Measurements from ENCODE around the gene NANOS3.
A peak's percentile ranks its signal among the peaks of the same experiment; 100 is the strongest.
"Not testable (repeated sequence)": the region's sequence is repeated elsewhere in the genome, so short reads cannot be mapped to it uniquely, and the experiment has no call there.

NANOS3 gene

DNA sequence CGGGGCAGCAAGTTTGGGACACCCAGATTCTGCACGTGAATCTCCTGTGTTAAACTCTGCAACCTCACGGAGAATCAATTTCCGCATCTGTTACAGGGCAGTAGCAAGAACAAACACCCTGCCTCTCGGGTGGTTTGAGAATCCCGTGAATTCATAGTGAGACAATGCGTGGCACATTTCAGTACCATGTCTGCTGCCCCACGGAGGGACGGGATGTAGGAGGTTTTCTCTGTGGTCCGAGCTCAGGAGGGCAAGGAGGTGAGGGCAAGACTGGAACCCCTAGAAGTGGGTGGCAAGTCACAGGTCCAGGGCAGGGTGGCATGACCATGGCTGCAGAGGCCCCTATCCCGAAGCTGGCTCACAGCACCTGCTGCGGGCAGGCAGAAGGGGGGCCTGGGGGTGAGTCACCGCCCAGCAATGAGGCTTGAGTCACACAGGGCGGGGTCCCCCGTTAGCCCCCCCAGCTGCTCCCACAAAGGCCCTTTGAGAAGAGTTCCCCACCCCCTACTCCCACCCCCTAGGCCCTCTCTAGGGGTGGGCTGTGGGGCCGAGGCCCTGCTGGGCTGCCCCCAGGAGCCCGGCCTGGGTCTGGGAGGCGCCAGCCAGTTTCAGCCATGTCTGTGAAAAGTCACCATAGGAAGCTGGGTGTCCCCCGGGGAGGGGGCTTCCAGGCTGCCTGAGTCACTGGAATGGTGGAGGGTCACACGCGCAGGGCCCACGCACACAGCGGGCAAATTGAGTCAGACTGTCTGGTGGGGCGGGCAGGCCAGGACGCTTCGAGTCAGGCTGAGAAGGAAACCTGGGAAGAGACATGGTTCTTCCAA is 25.8 kb upstream of the NANOS3 start:
- no peaks in the 10 kb centered on the region for H3K9me3 Mint-ChIP-seq (ENCODE audit: low read depth)
- no peaks in the 10 kb centered on the region for H3K36me3 Mint-ChIP-seq
- H3K27ac Mint-ChIP-seq: peak overlapping the region; percentile 82
- H3K4me3 Mint-ChIP-seq: peak overlapping the region; percentile 77
- H3K4me1 Mint-ChIP-seq (ENCODE audit: low read depth): peaks cover 37% of the 10 kb centered on the region
- H3K27me3 Mint-ChIP-seq: no peaks in the 10 kb centered on the region

- H3K27me3 Mint-ChIP-seq; H3K4me3 Mint-ChIP-seq; H3K9me3 Mint-ChIP-seq (ENCODE audit: low read depth); H3K36me3 Mint-ChIP-seq: not testable (repeated sequence)
- Mint-ChIP-seq H3K27ac (peak overlapping the region; percentile 68), H3K4me1 (ENCODE audit: low read depth) (peaks cover 31% of the 10 kb centered on the region)
Observed at GRCh38 chr19:13851734-13852114, 25.2 kb upstream of the NANOS3 start.

DNA sequence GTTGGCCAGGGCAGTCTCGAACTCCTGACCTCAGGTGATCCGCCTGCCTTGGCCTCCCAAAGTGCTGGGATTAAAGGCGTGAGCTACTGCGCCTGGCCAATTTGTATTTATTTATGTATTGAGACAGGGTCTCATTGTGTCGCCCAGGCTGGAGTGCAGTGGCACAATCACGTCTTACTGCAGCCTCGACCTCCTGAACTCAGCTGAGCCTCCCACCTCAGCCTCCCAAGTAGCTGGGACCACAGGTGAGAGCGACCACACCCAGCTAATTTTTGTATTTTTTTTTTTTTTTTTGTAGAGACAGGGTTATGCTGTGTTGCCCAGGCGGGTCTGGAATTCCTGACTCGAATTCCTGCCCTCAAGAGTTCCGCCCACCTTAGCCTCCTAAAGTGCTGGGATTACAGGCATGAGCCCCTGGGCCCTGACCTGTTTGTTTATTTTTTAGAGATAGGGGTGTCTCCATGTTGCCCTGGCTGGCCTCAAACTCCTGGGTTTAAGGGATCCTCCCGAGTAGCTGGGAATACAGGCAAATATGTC is 24.7 kb upstream of the NANOS3 start:
- not testable (repeated sequence) for H3K4me3 Mint-ChIP-seq; H3K9me3 Mint-ChIP-seq (ENCODE audit: low read depth); H3K36me3 Mint-ChIP-seq; H3K27ac Mint-ChIP-seq; H3K27me3 Mint-ChIP-seq
- peaks cover 29% of the 10 kb centered on the region for H3K4me1 Mint-ChIP-seq (ENCODE audit: low read depth)

DNA sequence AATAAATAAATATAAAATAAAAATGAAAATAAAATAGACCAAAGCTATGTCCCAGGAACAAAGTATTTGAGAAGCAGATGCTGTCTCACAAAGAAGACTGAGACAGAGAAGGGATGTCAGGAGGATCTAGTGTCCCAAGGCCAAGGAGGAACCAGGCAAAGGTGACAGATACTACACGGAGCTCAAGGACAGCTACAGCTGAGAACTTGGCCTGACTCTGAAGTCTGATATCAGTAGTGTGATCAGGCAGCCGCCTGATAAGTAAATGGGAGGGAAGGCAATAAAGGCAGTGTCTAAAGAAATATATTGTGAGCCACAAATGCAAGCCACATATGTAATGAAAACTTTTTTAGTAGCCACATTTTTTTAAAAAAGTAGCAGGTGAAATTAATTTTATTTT is 20.4 kb upstream of the NANOS3 start:
- H3K9me3 Mint-ChIP-seq (ENCODE audit: low read depth): no peaks in the 10 kb centered on the region
- H3K4me1 Mint-ChIP-seq (ENCODE audit: low read depth): peaks cover 18% of the 10 kb centered on the region
- no peak overlapping the region for H3K27ac Mint-ChIP-seq
- no peak overlapping the region for H3K4me3 Mint-ChIP-seq
- no peaks in the 10 kb centered on the region for H3K27me3 Mint-ChIP-seq
- H3K36me3 Mint-ChIP-seq: no peaks in the 10 kb centered on the region

GRCh38 chr19:13859361-13859880 is 17.5 kb upstream of the NANOS3 start:
- H3K4me1 Mint-ChIP-seq (ENCODE audit: low read depth): peaks cover 35% of the 10 kb centered on the region
- no peaks in the 10 kb centered on the region for H3K9me3 Mint-ChIP-seq (ENCODE audit: low read depth)
- H3K27me3 Mint-ChIP-seq: peaks cover 5% of the 10 kb centered on the region
- no peak overlapping the region for H3K4me3 Mint-ChIP-seq
- peak overlapping the region; percentile 55 for H3K27ac Mint-ChIP-seq
- peaks cover under 1% of the 10 kb centered on the region for H3K36me3 Mint-ChIP-seq

DNA sequence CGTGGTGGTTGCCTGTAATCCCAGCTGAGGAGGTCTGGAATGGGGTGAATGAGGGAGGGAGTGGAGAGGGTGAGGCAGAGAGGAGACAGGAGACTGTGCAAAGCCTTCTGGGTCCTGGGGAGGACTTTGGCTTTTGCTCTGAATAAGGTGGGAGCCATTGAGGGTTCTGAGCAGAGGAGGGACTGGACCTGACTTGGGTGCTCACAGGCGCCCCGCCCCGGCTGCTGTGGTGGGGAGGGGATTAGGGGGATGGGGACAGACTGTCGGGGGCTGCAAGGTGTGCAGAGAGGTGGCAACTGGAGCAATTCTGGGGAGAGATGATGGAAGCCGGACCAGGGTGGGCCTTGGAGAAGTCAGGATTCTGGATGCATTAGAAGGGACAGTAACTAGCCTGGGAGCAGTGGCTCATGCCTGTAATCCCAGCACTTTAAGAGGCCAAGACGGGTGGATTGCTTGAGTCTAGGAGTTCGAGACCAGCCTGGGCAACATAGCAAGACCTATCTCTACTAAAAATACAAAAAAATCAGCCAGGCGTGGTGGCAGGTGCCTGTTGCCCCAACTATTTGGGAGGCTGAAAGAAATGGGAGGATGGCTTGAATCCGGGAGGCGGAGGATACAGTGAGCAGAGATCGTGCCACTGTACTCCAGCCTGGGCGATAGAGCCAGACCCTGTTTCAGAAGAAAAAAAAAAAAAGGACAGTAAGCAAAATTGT is 16.1 kb upstream of the NANOS3 start:
- peaks cover 6% of the 10 kb centered on the region for H3K27me3 Mint-ChIP-seq
- H3K27ac Mint-ChIP-seq: peak overlapping the region; percentile 86
- H3K9me3 Mint-ChIP-seq (ENCODE audit: low read depth): no peaks in the 10 kb centered on the region
- H3K36me3 Mint-ChIP-seq: peaks cover 2% of the 10 kb centered on the region
- H3K4me3 Mint-ChIP-seq: peak overlapping the region; percentile 92
- peaks cover 38% of the 10 kb centered on the region for H3K4me1 Mint-ChIP-seq (ENCODE audit: low read depth)

DNA sequence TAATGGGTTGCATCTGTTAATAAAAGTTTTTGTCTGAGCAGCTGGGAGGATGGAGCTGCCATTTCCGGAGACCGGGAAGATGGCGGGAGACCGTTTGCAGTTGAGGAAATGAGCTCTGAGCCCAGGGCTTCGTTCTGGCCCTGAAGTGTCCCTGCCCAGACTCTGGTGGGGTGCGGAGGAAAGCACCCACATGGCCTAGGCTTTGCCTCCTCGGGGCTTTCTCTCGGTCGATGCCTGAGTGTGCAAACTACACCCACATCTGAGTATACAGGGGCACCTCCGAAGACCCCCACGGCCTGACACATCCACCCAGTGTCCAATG is 15.6 kb upstream of the NANOS3 start:
- peak overlapping the region; percentile 92 for H3K4me3 Mint-ChIP-seq
- peaks cover 41% of the 10 kb centered on the region for H3K4me1 Mint-ChIP-seq (ENCODE audit: low read depth)
- peaks cover 2% of the 10 kb centered on the region for H3K36me3 Mint-ChIP-seq
- H3K27me3 Mint-ChIP-seq: peaks cover 8% of the 10 kb centered on the region
- peak overlapping the region; percentile 86 for H3K27ac Mint-ChIP-seq
- H3K9me3 Mint-ChIP-seq (ENCODE audit: low read depth): no peaks in the 10 kb centered on the region

DNA sequence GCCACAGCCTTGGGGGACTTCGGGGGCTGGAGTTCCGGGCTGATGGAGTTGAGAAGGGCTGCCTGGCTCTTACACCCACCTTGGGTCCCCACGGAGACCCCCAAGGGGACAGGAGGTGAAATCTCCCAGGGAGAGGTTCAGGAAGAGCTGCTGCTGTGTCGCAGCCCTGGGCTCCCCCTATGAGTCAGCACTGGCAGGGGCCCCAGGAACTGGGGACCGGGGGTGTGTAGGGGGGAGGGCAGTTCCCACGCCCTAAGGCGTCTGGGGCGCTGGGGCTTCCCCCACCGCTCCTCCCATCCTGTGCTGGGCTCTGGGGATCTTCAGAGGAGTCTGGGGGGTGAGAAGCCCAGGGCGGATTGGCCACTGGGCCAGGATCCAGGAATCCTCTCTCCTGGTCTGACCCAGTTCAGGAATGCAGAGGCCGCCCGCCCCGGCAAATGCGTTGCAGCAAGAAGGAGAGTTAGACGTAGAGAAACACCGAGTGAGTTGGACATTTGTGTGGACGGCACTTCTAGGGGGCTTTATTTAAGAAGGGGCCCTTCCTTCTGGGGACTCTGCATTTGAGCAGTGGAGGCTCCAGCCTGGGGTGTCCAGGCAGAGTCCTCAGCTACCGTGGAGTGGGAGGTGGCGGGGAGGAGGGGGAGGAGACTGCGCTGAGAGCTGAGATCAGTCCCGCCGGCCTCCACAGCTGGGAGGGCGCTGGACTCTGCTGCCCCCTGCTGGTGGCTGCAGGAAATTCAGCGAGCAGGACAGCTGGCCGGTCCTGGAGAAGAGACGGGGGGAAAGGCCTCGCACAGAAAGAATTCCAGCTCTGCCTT is 15.0 kb upstream of the NANOS3 start:
- peak overlapping the region; percentile 86 for H3K27ac Mint-ChIP-seq
- H3K4me3 Mint-ChIP-seq: peak overlapping the region; percentile 92
- peaks cover 2% of the 10 kb centered on the region for H3K36me3 Mint-ChIP-seq
- H3K9me3 Mint-ChIP-seq (ENCODE audit: low read depth): no peaks in the 10 kb centered on the region
- H3K27me3 Mint-ChIP-seq: peaks cover 12% of the 10 kb centered on the region
- H3K4me1 Mint-ChIP-seq (ENCODE audit: low read depth): peaks cover 45% of the 10 kb centered on the region

- Mint-ChIP-seq H3K9me3 (ENCODE audit: low read depth) (no peaks in the 10 kb centered on the region), H3K36me3 (peaks cover 2% of the 10 kb centered on the region), H3K27me3 (peaks cover 15% of the 10 kb centered on the region), H3K4me3 (peak overlapping the region; percentile 90), H3K4me1 (ENCODE audit: low read depth) (peaks cover 49% of the 10 kb centered on the region), H3K27ac (peak overlapping the region; percentile 82)
Observed at GRCh38 chr19:13864046-13864666, 12.8 kb upstream of the NANOS3 start.

DNA sequence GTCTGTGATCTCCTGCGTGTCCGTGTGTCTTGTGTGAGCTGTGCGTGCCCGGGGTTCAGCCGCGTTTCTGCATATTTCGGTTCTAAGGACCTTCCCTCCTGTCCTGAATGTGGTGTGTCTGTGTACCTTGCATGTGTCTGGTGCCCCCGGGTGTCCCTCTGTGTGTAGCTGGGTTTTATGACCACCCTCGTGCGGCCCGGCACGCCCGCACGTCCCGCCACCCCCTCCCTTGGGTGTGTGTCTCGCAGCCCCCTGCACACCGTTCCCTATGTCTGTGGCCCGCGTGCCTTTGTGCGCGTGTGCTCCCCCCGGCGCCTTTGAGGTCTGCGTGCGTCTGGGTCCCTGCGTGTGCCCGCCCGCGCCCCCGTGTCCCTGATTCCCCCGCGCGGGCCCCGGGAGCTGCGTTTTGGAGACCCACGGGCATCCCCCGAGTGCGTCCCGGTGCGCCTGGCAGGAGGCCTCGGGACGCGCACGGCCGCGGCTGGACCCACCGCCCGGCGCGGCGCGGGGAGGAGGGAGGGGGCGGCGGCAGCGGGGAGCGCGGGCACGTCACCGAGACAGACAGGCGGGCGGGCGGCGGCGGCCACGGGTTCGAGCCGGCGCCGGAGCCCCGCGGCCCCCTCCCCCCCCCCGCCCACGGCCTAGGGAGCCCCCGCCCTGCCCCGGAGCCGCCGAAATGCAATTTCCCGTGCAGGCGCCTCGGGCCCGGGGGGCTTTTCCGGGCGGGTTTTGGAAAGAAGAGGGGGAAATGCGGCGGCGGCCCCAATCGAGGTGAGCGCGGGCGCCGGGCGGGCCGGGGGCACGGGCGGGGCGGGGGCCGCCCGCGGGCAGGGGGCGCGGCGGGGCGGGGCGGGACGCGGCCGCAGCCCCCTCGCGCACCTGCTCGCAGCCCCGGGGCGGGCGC is 12.0 kb upstream of the NANOS3 start:
- peaks cover 46% of the 10 kb centered on the region for H3K4me1 Mint-ChIP-seq (ENCODE audit: low read depth)

DNA sequence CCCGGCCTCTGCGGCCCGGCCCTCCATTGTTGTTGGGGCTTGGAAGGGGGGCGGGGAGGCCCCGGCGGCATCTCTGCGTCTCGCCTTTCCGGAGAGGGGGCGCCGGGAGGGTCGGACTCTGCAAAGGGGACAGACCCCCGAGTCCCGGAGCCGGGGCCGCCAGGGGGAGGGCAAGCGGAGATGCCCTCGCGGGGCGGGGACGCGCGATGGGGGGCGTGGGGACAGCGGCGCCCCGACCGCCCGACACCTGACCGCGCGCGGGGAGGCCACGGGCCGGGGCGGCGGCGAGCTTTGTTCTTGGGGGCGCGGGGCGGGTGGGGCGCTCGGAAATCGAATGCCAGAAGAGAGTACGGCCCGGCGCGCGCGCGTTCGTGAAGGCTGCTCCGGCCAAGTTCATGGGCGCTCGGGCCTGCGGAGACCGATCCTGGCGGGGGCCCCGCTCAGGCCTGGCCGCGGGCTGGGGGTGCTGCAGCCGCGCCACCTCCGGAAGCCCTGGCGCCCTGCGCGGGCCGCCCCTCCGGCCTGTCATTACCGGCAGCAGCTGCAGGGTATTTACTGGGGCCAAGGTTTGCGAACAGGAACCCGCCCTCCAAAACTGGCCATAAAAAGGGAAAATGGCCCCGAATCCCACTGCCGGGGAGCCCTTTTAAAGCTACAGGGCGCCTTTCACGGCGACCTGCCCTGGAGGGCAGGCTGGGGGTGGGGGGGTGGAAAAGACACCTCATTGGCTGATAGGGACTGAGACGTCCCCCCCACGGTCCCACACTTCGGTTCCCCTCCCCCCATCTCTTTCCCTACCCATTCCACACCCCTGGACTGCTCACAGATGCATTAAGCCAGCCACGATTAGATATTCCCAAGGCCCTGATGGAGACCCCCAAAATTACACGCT is 11.1 kb upstream of the NANOS3 start:
- peaks cover 2% of the 10 kb centered on the region for H3K36me3 Mint-ChIP-seq
- peaks cover 42% of the 10 kb centered on the region for H3K4me1 Mint-ChIP-seq (ENCODE audit: low read depth)
- peak overlapping the region; percentile 88 for H3K4me3 Mint-ChIP-seq
- no peaks in the 10 kb centered on the region for H3K9me3 Mint-ChIP-seq (ENCODE audit: low read depth)
- peaks cover 15% of the 10 kb centered on the region for H3K27me3 Mint-ChIP-seq
- H3K27ac Mint-ChIP-seq: peak overlapping the region; percentile 54

More for the DNA sequence above, 12.0 kb upstream of the NANOS3 start:
- Mint-ChIP-seq H3K9me3 (ENCODE audit: low read depth) (no peaks in the 10 kb centered on the region), H3K27me3 (peaks cover 15% of the 10 kb centered on the region), H3K4me3 (peak overlapping the region; percentile 90), H3K36me3 (peaks cover 2% of the 10 kb centered on the region), H3K27ac (peak overlapping the region; percentile 82)

DNA sequence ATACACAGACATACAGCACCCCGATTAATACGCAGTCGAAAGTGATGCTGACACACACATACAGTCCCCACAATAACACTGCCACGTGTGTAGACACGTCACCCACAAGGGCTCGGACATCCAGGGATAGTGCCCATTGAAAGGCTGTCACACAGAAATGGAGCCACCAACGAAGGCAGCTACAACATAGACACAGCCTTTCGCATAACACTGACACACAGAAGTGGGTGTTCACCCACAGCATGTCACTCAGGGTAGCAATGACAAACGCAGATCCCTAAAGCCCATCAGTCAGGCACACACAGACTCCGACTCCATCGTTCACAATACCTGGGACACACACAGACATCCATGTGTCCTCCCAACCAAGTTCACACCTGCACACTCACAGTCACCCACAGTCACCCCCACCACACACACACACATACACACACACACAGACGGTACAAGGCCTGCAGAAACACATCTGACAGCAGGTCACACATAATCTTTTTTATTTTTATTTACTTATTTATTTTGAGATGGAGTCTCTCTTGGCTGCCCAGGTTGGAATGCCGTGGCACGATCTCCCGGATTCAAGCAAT is 10.4 kb upstream of the NANOS3 start:
- H3K4me3 Mint-ChIP-seq: peak overlapping the region; percentile 88
- peak overlapping the region; percentile 54 for H3K27ac Mint-ChIP-seq
- H3K9me3 Mint-ChIP-seq (ENCODE audit: low read depth): no peaks in the 10 kb centered on the region
- peaks cover 2% of the 10 kb centered on the region for H3K36me3 Mint-ChIP-seq
- H3K4me1 Mint-ChIP-seq (ENCODE audit: low read depth): peaks cover 35% of the 10 kb centered on the region
- H3K27me3 Mint-ChIP-seq: peaks cover 15% of the 10 kb centered on the region
